ENCODE measurements around the gene DLG3.

Gene DLG3

DNA sequence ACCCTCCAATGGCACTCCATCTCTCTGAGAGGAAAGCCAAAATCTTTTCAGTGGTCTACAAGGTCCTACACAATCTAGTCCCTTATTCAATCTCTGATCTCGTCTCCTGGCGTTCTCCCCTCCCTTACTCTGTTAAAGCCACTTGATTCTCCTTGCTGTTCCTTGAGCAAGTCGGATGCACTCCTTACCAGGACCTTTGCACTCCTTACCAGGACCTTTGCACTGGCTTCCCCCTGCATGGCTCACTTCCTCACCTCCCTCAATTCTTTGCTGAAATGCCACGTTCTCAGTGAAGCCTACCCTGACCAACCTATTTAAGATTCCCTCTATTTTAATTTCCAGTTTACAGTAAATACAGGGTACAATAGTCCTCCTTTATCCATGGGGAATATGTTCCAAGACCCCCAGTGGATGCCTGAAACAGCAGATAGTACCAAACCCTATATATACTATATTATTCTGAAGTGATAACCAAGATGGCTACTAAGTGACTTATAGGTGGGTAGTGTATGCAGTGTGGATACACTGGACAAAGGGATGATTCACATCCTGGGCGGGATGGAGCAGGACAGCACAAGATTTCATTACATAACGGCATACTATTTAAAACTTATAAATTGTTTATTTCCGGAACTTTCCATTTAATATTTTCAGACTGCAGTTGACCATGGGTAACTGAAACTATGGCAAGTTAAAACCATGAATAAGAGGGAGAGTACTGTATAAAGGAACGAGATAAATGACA, 6.5 kb upstream of the DLG3 start:
- no peak for DNase-seq

DNA sequence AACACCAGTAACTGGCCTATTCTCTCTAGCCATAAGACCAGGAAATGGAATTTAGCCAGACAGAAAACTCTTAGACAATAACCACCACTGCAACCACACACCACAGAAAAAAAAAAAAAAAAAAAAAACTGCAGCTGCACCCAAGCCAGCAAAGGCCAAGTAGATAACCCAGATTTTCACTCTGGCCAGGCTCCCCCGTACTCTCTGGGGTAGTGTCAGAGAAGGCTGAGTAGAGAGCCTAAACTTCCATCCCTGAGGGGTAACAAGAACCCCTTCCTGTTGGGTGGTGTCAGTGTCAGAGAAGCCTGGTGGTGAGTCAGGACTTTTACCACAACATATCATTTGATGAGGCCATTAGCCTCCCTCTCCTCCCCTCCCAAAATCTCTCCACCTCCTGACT, 5.6 kb upstream of the DLG3 start:
- peak; percentile 18 for DNase-seq

DNA sequence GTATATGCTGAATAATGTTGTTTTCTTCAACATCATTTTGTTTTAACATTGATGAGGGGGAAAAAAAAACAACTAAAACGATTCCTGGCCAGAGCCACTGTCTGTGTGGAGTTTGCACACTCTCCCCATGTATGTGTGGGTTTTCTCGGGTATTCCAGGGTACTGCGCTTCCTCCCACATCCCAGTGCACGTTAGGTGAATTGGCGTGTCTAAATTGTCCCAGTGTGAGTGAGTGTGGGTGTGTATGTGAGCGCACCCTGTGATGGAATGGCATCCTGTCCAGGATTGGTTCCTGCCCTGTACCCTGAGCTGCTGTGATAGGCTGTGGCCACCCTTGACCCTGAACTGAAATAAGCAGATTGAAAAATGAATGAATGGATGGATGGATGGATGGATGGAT, 2.4 kb upstream of the DLG3 start:
- DNase-seq: no peak

DNA sequence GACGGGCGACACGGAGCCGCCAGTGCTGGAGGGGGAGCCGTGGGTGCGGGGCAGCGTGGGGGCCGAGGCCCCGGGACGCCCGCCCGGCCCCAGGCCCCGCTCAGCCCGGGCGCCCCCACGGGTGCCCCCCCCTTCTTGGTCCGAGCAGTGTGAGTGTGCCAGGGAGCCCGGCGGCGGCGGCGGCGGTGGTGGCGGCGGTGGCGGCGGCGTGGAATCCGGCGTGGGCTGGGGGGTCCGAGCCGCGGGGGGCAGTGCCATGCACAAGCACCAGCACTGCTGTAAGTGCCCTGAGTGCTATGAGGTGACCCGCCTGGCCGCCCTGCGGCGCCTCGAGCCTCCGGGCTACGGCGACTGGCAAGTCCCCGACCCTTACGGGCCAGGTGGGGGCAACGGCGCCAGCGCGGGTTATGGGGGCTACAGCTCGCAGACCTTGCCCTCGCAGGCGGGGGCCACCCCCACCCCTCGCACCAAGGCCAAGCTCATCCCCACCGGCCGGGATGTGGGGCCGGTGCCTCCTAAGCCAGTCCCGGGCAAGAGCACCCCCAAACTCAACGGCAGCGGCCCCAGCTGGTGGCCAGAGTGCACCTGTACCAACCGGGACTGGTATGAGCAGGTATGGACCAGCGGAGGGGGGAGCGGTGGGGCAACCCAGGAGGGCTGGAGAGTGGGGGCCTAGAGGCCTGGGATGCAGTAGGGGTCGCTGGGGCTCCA, 466 bp downstream of the DLG3 start:
- DNase-seq: peak; percentile 28

DNA sequence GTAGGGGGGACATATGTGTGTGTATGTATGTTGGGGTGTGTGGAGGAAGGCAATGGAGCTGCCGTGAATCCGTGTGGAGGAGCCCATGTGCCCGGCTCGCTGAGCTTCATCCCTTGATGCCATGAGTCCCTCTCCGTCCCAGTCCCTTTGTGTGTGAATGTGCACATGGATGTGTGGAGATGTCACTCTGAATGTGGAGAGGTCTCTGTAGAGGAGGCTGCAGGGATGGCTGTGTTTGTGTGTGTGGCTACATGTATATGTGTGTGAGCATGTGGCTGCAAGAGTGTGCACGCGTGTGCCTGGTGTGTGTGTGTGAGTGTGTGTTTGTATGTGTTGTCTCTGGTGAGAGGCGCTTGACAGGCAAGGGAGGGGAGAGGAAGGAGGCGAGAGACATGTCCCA, 1.3 kb downstream of the DLG3 start:
- no peak for DNase-seq

DNA sequence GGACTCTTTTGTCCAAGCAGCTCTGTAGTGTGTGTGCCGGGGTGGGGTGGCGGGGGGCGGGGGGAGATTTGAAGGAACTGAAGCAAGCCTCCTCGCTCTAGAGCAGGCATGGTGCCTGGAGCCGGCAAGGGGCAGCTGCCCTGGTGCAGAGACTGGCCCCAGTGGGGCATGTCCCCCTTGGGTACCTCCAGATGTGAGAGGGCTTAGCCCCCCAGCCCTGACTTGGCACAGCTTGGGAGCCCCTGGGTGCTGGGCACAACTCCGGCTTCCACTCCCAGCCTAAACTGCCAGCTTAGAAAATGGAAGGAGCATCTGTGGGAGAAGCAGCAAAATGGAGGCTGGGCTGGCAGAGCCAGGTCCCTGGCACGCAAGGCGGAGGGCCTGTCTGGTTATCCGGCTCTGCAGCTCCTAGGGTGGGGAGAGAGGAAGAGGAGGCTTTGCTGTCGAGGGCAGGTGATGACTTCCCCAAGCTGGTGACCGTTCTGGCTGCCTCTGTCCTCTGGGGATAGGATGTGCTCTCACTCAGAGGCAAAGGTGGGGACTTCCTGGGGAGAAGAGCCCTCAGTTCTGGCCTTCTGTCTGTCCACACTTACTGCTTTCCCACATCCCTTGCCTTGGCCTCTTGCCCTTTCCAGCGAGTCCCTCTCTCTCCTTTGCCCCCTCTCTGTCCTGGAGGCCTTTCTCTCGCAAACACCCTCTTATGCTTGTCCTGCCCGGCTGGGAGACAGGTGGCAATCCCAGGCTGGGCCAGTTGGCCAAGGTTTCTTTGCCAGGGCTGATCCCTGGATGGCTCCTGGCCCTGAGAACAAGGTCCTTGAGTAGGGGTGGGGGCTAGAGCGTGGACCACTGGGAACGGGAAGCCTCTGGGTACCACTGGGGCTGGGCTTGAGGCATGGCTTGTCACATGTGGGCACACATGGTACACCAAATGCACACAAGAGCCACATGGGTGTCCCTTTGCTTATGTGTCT, 2.0 kb downstream of the DLG3 start:
- DNase-seq: no peak

DNA sequence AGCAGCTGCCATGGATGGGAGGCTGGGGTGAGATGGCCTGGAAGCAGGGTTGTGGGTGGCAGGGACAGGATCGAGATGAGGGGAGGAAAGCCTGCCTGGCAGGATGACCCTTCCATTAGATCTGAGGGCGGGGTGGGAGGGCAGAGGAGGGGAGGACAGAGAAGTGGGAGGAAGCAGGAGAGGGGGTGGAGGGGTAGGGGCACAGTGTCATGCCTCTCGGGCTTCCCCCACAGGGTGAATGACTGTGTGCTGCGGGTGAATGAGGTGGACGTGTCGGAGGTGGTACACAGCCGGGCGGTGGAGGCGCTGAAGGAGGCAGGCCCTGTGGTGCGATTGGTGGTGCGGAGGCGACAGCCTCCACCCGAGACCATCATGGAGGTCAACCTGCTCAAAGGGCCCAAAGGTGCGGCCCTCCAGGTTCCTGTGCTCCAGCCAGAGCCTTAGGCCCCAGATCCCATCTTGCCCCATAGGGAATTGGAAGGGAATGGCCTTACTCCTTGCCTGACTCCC, 4.9 kb downstream of the DLG3 start:
- no peak for DNase-seq

DNA sequence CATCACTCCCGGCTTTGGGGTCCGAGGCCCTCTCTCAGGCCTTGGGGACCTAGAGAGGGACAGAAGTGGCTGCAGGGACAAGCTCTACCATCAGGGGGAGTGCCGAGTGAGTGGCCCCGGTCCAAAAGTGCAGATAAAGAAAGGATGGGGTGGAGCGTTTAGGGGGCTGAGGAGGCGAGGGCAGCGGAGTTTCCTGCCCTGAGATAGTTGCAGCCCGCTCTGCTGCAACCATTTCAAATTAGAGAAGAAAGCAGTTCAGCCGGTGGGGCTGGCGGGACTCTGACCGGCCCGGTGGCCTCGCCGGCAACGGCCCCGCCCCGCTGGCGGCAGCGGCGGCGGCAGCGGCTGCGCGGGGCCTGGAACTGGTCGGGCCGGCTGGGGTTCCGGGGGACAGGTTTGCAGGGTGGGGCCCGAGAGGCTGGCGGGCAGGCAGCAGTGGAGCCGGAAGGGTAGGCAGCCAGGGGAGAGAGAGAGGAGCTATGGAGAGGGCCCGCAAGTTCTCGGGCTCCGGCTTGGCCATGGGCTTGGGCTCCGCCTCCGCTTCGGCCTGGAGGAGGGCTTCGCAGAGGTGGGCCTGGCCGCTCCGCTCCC, 7.6 kb downstream of the DLG3 start:
- DNase-seq: peak; percentile 74

DNA sequence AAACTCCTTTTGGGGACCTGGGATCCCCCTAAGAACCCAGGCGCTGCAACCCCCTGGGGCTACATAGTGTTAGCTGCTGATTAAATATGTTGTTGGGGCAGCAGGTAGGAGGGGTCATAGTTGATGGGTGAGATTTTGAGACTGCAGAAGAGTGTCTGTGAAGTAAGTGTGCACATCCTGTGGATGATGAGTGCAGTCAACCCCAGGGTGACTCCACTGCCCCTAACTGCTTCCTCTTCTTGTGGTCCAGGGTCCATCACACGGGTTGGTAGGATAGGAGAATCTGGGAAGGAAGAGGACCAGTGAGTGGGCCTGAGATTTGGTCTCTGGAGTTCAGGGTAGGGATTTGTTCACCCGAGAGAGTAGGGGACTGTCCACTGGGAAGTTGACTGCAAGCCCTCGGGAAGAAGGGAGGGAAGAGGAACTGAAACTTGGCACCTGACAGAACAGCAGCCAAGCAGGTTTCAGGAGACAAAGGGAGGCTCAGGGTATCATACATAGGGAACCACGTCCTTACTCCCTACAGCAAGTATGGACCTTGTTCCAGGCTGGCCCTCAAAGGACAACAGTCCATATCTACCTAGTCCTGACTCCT, 8.5 kb downstream of the DLG3 start:
- peak; percentile 16 for DNase-seq

DNA sequence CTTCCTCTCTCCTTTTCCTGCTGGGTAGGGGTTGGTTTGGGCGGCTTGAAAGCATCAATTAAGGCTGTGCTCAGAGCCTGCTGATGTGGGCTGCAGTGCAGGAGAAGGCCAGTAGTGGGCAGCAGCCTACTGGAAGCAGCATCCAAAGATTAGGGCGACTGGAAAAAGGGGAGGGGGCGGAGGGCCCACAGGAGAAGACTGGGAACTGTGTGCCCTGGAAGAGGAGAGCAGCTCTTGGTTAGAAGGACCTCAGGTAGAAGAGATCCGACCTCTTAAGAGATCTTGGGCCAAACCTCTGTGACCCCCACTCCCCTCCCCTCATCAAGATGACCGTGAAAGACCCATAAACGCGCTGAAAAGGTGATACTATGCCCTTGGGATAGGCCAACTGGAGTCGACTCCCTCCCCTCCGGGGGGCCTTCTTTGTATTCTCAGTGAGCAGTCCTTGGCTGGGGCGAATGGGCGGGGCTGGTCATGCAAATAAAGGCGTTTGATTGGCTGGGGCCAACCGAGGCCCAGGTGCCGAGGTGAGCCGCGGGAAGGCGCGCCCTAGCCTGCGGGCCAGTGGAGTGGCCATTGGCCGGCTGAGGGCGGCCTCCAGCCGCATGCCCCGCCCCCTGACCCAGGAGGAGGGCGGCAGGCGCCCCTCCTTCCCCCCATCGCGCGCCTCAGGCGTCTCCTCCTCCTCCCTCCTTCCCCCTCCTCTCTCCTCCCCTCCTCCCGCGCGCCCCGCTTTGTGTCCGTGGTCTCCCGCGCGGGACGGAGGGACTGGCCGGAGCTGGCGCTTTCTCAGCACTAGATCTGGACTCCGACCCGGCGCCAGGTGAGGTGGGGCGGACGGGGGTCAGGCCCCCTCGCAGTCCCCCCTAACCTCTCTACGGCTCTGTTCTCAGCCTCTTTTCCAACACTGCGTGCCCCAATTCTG, 10.1 kb downstream of the DLG3 start:
- peak; percentile 97 for DNase-seq

DNA sequence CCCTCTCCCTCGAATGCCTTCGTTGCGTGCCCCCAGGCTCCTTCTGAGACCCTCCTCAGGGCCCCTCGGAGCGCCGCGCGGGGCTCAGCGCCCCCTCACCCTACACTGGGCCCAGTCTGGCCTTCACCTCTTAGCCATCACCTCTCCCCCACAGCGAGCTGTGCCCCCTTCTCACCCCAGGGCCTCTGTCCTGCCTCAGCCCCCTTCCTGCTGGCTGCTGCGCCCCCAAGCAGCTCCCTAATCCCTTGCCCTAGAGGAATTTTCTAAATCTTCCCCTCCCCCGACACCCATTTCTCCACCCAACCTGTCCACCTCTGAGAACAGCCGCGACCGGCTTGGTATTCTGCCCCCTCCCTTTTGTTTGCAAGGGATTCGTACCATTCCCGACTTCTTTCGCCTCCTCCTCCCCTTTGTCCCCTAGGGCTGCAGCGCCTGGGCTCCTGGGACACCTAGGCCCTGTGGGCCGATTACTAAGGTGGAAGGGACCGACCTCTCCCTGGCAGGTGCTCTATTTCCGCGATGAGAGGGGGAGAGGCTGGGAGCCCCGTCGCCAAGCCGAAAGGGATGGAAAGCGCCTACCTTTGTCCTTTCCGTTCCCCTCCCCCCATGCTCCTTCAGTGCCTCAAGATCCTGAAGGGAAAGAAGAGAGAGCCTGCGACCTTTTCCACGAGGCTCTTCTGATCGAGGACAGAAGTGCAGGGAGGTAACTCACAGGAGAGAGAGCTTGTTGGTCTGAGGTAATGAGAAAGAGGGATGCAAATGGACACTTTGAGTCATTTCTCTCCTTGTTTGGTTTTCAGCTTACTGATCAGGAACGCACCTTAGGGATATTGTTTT, 10.9 kb downstream of the DLG3 start:
- peak; percentile 70 for DNase-seq

DNA sequence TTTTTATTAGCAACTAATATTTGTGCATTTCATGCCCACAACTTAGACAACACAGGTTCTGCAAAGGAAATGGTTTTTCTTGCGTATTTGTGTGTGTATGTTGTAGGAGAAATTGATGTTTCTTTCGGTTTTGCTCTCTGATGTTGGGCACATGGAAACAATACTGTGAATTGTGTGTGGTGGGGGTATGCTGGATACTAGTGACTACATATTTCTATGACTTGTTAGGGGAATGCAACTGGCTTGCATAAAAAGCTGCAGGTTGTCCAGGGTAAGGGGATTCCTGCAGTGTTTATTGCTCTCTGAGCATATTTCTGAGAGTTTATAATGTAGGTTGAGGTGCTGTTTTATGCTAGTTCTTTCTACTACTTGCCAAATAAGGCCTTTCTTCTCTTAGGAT, 11.6 kb downstream of the DLG3 start:
- no peak for DNase-seq

DNA sequence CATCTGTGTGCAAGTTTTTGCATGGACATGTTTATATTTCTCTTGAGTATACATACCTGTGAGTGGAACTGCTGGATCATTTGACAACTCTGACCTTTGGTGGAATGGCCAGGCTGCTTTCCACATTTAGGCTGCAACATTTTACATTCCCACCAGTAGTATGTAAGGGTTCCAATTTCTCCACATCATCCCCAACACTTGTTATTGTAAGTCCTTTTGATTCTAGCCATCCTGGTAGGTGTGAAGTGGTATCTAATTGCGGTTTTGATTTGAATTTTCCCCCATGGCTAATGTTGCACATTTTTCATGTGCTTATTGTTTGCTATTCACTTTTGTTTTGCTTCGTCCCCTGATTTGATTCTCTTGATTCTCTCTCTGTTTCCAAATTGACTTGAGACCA, 16.4 kb downstream of the DLG3 start:
- DNase-seq: no peak

DNA sequence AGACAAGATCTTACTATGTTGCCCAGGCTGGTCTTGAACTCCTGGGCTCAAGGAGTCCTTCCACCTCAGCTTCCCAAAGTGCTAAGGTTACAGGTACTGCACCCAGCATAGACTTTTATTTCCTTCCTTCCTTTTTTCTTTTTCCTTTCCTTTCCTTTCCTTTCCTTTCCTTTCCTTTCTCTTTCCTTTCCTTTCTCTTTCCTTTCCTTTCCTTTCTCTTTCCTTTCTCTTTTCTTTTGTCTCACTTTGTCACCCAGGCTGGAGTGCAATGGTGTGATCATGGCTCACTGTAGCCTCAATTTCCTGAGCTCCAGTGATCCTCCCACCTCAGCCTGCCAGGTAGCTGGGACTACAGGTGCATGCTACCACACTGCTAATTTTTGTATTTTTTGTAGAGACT, 19.4 kb downstream of the DLG3 start:
- DNase-seq: no peak

DNA sequence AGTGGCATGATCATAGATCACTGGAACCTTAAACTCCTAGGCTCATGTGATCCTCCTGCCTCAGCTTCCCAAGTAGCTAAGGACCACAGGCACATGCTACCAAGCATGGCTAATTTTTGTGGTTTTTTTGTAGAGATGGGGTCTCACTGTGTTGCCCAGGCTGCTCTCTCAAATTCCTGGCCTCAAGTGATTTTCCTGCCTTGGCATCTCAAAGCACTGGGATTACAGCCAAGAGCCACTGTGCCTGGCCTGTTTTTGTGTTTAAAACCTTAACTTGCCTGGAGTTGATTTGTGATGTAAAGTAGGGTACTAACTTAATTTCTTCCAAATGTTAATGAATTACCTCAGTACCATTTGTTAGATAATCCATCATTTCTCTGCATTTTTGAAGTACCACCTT, 22.3 kb downstream of the DLG3 start:
- no peak for DNase-seq

DNA sequence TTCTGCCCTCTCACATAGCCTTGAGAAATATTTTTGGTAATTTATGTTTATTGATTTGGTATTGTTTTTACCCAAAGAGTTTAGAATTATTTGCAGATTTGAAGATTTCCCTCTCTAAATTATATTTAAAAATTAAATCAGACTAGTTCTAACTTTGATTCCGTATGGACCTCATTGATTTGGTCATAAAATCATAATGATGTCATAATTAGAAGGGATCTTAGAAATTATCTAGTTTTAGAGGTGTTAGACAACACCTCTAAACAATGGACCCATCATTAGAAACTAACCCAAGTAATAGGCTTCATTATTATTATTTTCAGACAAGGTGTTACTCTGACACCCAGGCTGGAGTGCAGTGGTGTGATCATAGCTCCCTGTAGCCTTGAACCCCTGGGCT, 24.1 kb downstream of the DLG3 start:
- DNase-seq: no peak

DNA sequence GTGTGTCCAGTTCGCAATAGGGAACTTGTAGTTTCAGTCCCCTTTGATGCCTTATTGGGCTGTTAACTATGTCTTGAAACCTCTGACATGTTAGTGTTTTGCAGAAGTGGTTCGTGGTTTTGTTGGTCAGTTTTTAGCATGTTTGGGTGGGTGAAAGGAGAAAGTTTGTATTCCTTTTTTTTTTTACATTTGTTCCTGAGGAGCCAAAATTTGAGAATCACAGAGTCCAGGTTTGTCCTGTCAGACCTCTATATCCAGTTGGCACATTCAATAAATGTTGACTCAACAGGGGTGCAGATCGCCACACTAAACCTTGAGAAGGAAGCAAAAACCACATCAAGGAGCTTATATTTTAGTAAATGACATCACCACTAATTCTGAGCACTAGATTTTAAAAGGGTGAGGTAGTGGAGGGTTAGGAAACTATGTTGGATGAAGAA, 26.2 kb downstream of the DLG3 start:
- DNase-seq: no peak

DNA sequence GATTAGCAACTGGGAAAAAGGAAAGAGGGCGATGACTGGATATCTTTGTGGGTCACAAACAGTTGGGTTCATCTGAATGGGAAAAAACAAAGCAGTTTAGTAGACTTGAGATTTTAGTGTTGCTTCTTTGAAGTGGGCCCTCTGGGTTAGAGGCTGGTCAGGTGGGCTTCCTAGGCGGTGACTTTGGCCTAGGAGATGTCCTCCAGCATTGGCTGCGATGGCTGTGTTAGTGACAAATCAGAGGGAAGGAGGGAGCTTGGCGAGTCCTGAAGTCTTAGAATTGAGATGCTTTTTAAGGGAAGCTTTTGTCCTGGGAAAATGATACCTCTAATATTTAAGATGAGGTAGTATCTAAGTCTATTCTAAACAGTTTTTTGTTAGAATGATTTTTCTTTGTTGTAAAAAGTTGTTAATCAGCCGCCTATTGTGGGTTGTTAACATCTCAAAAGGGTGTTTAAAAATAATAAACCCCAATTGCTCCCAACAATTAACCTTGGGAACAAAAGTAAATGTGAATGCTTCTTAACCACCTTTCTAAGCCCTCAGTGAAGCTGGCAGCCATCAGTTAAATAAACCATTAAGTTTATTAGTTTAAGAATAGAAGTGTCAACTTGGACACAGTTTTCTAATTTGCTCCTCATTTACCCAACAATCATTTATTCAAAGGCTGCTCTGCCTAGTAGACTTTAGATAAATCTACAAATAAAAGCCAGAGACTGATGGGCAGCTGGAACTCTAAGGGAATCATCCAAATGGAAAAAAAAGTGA, 31.7 kb downstream of the DLG3 start:
- no peak for DNase-seq

DNA sequence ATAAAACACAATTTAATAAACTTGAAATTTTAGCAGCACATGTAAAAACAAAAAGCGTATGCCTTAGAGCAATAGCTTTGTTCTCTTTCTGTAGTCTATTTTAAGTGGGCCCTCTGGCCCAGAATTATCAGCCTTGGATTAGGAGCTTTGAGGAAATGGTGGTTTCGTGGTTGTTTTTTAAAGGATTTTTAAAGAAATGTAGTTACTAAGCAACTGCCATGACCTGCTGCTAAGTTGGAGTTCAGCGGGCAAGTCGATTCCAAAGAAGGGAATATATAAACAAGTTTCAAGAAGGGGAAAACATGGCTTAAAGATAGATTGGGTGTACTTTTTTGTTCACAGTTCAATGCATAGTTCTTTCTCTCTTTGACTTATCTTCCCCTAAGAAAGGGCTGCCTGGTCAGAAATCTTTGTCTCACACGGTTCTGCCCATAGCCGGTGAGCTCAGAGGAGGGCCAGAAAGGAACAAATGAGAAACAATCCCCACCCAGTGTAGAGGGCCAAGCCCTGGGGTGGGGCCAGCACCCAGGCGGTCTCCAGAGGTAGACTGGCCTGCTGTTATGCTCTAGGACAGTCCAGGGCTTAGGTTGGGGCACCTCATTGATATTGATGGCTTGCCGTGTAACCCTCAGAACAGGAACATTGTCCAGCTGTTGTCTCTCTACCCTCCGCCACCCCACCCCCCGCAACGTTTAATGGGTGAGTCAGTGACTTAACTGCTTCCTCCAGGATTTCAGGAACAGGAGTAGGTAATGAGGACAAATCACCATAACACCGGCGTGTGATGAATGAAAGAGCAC, 32.5 kb downstream of the DLG3 start:
- DNase-seq: peak; percentile 81

Measured in DMS53 (cell line).